Measurements from ENCODE around the gene NFASC.

DNA sequence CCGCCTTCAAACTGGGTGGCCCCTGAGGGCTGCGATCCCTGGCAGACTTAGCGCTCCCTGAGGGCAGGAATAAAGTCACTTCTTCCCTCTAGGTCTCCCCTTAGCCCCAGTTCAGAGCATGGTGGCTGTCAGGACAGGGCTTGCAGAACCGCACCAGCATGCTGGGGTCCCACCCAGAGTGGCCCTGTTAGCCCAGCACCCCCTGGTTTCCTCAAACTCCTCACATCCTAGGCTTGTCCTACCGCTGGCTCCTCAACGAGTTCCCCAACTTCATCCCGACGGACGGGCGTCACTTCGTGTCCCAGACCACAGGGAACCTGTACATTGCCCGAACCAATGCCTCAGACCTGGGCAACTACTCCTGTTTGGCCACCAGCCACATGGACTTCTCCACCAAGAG lies 188.2 kb downstream of the NFASC start:
- no peak for TF ChIP-seq POLR2AphosphoS5 (IDR thresholded peaks at IDR 0.05; ENCODE audit: low read depth, low read length)
- no peak for TF ChIP-seq TAF1 (IDR thresholded peaks at IDR 0.05; ENCODE audit: borderline replicate concordance, insufficient read depth, low read length)
